ENCODE results near the gene HLA-DMB.

HLA-DMB gene

DNA sequence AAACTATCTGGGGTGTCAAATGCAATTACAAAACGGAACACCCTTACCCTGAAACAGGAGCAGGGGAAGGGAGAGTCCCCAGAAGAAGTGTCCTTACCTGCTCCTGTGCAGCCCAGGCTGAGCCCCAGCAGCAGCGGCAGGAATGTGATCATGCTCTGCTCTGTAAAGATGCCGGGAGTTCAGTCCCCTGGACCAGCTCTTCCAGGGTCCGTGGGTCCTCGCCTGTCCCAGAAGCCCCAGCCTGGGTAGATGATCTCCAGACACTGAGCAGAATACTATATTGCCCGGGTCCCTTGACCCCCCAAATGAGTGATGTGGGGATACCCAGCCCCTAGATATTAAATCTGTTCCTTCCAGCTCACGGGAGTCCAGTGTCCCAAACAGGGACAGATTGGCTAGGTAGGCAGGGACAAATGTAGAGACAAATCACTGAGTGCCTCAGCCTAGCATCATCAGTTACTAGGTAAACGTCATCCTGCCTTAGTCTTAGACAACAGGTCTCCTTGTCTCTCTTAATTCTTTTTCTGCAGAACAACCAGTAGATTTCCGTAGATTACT lies at the start of gene HLA-DMB:
HLA-DMB (minus strand) TSS at position 373 of the 558 bp plus-strand sequence; CDS start at position 152, 221 bp downstream.
- DNase-seq = no peak

DNA sequence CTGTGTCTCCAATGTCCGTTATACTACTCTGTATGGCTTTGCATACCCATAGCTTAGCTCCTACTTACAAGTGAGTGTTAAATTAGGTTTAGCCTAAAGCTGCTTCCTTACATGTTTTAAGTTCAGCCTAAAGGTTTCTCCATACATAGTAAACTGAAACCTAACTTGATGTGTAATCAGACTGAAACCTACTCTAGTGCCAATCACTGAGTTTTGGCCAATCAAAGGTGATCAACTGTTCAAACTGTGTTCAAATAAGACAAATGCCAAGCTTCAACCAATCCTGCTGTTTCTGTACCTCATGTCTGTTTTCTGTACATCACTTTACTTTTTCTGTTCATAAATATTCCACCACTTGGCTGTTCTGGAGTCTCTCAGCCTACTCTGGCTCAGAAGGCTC lies 48.5 kb upstream of the HLA-DMB start:
- no peak for DNase-seq

DNA sequence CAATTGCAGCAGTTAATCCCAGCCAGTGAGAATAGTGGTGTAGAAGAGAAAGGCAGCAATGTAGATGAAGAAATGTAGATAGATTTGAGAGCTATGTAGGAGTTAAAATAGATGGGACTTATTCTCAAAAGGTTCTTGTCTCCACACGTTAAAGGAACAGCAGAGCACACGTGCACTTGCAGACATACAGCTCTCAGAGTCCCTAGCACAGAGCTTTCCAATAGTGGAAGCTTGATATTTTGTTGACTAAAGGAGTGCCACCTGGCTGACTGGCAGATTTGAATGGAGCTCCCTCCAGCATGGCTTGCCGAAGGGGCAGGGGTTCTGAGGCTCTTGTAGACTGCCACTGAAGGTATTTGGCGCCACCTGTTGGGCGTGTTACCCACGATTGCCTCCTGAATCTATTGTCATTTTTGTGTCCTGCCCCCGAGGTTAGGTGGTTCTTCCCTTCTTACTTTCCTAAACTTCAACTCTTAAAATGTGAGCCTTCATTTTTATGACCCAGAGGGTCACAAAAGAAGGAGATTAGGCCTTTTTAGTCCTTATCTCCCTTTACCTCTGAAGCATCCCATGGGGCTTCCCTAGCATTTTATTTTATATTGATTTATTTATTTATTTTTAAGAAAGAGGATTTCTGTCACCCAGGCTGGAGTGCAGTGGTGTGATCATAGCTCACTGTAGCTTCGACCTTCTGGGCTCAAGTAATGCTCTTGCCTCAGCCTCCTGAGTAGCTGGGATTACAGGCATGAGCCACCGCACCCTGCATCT lies 44.0 kb upstream of the HLA-DMB start:
- DNase-seq = peak; percentile 91

DNA sequence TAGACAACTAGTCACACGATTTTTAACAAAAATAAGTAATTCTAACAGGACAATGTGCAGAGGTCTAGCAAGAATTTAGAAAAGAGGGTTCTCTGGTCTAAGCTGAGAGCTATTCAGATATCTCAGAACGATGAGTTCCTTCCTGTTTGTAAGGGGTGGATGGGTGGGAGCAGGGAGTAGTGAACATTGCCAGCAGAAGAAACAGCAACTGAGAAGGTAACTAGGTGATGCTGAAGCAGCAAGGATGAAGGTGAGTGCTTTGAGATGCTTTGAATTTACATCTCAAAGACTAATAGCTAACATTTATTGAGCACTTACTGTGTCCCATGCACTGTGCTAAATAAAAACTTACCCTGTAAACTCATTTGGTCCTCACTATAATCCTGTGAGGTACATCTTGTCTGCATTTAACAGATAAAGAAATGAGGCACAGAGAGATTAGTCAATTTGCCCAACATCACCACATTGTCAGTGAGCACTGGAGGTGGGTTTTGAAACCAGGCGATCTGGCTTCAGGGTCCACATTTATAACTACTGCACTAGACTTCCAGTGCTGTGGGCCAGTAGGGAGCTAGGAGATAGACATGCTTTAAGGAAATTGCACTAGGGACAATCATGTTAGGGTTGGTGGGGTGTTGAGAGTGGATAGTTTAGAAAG lies 43.3 kb upstream of the HLA-DMB start:
- DNase-seq = no peak

DNA sequence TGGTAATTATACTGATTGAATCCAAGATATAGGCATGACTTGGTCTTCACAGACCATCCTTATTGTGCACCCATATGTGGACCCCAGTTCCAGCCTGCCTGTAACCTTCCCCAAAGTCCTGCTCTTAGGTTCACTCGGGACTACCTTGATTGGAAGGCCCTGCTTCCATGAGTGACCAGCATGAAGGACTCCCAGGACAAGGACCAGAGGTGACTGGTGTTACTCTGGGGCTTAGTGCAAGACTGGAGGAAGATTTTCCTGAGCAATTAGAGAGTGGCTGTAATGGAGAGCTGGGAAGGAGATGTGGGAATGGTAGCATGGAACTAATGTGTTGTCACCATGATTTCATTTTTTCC lies 42.6 kb upstream of the HLA-DMB start:
- no peak for DNase-seq

DNA sequence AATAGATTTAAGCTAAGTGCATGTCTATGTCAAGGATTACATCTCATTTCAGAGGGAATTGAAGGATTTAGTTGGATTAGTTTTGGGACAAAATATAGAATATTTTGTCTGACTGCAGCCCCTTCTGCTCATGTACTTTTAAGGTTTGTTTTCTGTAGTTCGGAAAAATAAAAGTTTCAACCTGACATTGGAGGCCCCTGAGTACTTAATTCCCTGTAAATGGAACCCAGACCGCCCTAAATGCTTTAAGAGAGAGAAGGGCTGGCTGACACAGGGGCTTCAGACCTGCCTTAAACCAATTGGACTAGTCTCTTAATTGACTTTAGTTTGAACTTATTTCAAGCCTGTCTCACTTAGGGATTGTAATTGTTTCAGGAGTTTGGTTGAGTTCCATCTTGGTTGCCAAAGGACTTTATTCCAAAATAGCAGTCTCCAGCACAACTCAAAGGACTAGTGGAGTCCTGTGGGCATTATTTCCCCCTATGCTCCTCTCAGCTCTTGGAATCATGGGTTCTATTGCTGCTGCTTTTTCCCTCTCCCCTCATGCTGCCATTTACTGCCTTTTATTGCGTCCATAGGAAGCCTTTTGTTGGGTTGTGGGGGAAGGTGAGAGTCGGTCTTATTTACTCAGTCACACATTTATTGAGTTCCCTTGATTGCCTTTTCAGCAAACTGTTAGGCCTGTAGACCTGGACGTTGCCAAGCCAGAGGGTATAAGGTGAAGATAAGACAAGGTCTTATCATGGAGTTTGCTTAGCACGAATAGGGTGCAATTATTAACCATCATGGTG lies 42.1 kb upstream of the HLA-DMB start:
- peak; percentile 50 for DNase-seq

DNA sequence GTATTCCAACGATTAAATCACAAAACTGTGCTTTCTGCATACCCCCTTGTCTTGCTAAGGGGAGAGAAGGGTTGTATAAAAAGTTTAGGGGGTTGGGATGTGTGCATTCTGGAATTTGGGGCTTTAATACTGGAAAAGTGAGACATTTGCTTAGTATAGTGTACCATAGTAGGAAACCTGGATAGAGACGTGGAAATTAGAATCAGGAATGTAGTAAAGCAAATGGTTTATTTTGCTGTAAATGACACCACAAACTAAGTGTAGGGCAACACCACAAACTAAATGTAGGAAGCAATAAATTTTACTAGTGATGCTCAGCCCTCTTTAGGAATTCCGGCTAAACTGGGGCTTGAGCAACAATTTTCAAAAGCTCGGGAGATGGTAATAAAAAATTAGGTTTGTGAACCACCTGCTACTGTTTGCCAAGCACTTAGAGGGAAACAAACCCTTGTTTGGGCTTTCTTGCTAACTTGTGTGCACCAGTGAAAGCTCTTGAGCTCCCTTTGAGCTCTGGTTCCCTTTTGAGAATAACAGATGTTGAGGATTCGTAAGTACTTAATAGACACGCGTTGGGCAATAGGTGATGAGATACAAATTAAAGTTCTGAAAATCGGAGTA lies 41.4 kb upstream of the HLA-DMB start:
- DNase-seq = peak; percentile 79

DNA sequence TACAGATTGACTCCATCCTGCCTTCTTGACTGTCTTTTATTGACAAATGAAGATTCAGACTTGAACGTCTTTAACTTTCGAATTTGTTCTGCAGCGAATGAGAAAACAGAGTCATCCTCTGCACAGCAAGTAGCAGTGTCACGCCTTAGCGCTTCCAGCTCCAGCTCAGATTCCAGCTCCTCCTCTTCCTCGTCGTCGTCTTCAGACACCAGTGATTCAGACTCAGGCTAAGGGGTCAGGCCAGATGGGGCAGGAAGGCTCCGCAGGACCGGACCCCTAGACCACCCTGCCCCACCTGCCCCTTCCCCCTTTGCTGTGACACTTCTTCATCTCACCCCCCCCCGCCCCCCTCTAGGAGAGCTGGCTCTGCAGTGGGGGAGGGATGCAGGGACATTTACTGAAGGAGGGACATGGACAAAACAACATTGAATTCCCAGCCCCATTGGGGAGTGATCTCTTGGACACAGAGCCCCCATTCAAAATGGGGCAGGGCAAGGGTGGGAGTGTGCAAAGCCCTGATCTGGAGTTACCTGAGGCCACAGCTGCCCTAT lies 39.7 kb upstream of the HLA-DMB start:
- no peak for DNase-seq

DNA sequence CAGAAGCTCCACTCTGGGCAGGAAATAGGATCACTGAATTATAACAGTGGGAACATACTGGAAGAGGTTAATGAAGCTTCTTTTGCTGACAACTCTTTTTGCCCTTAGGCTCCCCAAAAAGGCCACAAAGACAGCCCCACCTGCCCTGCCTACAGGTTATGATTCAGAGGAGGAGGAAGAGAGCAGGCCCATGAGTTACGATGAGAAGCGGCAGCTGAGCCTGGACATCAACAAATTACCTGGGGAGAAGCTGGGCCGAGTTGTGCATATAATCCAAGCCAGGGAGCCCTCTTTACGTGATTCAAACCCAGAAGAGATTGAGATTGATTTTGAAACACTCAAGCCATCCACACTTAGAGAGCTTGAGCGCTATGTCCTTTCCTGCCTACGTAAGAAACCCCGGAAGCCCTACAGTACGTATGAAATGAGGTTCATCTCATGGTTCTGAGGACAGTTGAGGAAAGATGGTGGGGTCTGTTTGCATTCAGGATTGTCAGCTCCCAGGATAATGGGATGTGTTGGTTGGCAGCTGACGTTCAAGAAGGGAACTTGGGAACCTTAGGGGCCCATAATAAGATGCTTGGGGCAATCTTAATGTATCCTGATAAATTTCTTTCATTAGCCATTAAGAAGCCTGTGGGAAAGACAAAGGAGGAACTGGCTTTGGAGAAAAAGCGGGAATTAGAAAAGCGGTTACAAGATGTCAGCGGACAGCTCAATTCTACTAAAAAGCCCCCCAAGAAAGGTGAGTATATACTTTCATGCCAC lies 39.1 kb upstream of the HLA-DMB start:
- no peak for DNase-seq

DNA sequence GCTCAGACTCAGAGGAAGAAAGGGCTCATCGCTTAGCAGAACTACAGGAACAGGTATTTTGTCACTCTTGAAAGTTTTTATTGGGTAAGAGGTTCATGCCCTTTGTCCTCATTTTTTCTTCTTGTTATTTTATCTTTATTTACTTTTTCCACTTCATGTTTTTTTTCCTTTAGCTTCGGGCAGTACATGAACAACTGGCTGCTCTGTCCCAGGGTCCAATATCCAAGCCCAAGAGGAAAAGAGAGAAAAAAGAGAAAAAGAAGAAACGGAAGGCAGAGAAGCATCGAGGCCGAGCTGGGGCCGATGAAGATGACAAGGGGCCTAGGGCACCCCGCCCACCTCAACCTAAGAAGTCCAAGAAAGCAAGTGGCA lies 37.1 kb upstream of the HLA-DMB start:
- no peak for DNase-seq

DNA sequence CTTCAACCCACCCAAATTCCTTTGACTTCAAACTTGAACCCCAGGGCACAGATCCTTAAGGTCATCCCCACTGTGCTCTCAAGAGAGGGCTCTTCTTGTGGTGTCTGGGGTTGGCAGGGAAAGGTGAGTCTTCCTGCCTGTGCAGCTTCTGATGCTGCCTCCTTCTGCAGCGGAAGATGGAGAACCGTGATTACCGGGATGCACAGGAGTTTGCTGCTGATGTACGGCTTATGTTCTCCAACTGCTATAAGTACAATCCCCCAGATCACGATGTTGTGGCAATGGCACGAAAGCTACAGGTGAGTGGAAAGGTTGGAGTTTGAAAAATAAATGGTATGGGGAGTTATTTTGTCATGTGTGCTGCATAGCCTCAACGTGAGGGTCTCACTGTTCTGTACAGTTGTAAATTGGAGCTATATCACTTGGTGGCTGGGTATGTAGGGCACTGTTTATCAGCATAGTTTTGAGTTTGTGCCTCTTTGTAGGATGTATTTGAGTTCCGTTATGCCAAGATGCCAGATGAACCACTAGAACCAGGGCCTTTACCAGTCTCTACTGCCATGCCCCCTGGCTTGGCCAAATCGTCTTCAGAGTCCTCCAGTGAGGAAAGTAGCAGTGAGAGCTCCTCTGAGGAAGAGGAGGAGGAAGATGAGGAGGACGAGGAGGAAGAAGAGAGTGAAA lies 36.6 kb upstream of the HLA-DMB start:
- DNase-seq = no peak

DNA sequence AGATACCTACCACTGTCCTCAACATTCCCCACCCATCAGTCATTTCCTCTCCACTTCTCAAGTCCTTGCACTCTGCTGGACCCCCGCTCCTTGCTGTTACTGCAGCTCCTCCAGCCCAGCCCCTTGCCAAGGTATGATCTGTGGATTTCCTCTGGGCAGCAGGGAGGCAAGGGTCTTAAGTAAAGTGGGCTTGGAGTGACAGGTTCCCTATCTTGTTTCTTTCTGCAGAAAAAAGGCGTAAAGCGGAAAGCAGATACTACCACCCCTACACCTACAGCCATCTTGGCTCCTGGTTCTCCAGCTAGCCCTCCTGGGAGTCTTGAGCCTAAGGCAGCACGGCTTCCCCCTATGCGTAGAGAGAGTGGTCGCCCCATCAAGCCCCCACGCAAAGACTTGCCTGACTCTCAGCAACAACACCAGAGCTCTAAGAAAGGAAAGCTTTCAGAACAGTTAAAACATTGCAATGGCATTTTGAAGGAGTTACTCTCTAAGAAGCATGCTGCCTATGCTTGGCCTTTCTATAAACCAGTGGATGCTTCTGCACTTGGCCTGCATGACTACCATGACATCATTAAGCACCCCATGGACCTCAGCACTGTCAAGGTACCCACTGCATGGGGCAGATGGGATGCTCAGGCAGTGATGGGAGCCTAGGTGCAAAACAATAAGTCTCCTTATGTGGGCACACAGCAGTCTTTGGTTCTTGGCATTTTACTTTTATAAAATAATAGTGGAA lies 35.7 kb upstream of the HLA-DMB start:
- DNase-seq = no peak

DNA sequence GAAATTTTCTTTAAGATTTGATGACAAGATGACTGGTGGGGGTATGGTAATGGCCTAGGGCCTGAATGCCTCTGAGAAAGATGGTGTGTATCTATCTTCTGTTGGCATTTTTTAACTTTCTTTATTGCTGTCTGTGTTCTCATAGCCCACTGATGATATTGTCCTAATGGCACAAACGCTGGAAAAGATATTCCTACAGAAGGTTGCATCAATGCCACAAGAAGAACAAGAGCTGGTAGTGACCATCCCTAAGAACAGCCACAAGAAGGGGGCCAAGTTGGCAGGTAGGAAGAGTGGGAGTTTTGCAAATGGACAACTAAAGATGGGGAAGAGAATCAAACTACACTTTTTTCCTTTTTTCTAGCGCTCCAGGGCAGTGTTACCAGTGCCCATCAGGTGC lies 35.1 kb upstream of the HLA-DMB start:
- DNase-seq = no peak

DNA sequence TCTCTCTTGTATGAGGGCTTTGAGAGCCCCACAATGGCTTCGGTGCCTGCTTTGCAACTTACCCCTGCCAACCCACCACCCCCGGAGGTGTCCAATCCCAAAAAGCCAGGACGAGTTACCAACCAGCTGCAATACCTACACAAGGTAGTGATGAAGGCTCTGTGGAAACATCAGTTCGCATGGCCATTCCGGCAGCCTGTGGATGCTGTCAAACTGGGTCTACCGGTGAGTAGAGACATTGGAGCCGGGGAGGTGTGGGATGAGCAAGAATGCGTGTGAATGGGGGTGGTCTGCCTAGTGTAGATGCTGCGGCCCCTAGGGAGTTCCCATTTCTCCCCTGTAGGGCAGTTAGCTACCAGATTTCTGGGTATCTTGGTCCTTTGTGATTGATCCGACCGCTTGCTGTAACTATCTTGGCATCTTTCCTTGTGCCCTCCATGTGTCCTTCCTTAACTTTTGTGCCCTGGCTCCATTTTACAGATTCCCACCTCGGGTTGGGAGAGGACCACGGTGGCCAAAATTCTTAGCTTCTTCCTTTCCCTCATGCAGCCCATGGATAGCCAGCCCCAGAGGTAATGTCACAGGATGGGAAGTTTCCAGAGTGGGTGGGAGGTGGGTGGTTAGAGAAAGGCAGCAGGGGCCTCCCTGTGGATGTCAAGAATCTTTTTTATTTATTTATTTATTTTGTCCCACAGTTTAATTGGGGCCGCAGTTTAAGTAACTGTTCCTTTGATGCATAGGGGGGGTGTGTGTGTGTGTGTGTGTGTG lies 33.9 kb upstream of the HLA-DMB start:
- DNase-seq = no peak

DNA sequence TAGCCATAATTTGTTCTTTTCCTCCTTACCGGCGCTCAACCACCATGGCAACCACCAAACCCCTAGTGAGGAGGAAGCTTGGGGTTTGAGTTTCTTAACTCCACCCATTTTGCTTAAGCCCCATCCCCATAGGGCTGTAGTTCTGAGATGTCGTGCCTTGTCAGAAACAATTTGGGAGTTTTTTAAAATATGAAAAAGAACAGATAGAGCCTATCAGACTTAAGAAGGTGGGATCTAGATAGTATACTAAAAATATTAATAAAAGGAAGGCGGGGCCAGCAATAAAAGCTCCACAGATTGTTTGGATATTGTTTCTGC lies 33.1 kb upstream of the HLA-DMB start:
- DNase-seq = peak; percentile 19

DNA sequence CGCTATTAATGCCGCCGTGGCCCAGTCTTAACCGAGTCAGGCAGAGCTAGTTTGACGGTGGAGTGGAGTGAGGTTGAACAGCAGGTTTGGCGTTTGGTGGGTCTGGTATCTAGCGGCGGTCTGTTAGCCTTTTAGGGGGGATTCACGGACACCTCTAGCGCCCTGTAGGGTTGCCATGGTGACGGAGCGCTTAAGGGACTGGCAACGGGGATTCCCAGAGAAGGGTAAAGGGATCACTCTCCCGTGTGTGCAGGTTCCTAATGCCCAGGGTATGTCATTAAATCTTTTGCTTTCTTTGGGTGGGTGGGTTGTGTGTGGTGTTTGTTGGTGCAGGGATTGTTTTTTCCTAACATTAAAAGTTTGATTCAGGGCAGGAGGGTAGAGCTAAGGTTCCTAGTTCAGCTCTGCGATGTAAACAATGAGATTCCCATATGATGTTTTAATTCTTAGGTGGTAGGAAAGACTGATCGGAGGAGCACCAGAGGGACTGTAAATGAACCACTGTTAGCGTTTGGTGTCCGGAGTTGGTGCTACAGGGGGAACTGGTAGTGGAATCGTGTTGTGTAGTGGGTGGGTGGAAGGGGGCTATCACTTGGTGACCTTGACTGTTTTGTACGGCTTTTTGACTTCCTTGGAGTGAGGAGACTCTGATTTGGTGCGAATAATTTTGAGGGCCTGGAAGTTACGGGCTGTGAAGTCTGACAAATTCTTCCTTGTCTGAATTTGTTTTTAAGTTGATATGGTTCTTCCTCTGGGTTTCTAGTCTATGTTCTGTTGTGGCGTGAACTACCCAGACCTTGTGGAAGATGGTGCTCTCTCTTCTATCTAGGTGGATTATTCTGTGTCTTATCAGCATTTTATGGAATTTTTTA lies 32.6 kb upstream of the HLA-DMB start:
- no peak for DNase-seq

DNA sequence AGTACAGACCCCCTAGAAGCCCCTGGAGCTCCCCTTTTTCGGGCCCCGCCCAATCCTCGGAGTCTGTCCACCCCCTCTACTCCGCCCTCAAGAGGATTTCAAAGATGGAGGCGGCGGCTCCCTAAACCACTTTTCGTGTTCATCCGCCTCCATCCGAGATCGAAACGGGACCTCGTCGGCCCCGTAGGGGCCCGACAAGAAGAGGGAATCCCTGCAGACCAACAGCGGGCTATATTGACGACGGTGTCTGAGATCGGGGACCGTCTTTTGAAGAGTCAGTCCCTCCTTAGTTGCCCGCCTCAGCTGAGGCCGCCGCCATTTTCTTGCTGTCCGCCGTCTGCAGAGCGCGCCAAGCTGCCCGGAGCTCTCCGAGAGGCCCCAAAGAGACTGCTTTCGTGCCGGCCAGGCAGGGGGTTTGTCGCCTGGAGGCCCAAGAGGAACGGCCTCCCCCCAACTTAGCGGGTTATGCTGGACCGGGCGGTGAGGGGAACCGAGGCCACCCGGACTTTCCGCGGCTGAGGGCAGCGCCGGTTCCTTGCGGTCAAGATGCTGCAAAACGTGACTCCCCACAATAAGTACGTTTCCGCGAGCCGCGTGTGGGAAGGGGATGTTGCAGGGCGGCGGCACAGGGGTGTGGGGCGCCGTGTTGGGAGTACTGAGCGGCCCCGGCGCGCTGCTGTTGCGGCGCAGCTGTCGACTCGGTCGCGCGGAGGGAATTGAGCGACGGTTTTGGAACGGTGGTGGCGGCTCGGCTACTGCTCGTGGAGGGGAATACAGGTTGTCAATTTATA lies 31.7 kb upstream of the HLA-DMB start:
- no peak for DNase-seq
